GM04504 (cell line): ENCODE measurements around the gene CAVIN1.
"Not testable (repeated sequence)": the region's sequence is repeated elsewhere in the genome, so short reads cannot be mapped to it uniquely, and the experiment has no call there.

Experiments
- DNase-seq: peaks from one replicate; pipeline ENCODE4 v3.0.0-alpha.2; 2012; ENCODE audit warnings: low read depth

CAVIN1 gene

DNA sequence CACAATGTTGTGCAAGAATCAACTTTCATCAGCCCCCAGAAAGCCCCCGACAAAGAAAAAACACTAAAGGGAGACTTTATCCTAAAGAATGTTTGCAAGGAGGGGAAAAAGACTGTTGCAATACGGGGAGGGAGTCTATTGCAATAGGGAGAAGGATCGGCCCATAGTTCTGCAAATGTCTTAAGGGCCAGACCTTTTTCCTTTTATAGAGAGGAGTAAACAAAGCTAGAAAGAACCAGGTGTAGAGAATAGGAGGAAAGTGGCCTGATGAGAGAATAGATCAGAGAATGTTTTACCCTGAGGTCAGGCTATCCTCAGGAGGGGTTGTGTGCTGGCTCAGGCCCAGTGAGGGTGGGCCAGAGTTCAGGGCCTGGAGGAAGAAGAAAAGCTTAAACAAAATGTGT, 8.7 kb upstream of the CAVIN1 start:
- DNase-seq, result no peak

DNA sequence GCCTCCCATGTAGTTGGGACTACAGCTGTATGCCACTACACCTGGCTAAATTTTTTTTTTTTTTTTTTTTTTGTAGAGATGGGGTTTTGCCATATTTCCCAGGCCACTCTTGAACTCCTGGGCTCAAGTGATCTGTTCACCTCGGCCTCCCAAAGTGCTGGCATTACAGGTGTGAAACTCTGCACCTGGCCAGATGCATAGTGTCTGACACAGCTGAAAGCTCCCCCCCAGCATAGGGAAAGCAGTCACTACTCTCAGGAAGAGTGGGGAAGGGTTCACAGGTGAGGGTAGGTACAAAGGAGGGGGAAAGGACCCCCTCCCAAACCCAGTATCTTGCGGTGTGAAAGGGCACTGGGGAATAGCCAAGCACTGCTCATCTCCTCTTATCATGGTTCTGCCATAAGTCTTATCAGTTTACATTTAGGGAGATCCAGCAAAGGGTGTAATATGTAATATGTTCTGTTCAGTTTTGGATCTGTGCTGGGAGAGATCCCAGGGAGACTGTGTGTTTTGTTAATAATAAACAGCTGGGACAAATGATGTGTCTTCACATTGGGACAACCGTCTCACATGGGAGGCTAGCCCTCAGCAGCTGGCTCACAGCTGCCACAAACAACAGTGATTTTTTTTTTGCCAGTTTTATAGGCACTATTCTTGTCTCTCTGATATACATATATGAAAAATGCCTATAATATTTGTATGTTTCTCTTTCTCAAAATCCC, 6.8 kb upstream of the CAVIN1 start:
- no peak for DNase-seq

DNA sequence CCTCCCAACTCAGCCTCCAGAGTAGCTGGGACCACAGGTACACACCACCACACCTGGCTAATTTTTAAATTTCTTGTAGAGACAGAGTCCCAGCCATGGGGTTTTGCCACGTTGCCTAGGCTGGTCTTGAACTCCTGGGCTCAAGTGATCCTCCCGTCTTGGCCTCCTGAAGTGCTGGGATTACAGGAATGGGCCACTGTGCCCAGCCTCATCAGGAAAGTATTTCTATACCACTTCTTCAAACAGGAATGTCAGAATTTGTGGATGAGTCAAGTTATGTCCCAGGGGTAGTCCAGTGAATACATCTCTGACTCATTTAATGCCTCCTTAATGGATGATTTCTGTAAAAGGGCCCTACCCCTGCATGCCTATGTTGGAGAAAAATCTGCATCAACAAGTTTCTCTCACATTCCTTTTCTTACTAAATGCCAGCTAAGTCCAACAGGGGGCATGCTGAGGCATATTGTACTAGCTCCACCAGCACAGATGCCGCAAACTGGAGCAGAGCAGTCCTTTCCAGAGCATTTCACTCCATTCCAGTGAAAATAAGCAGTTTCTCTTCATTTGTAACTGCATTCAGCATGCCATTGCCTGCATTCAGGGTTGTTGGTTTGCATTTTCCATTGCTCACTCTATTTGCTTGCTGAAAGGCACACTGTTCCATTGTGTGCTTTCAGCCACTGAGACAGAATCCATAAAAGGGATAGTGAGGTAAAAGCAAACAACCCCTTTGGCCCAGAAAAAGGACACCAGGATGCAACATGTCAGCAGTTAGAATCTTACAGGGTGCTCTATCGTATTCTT, 5.3 kb upstream of the CAVIN1 start:
- peak; percentile 95 for DNase-seq

DNA sequence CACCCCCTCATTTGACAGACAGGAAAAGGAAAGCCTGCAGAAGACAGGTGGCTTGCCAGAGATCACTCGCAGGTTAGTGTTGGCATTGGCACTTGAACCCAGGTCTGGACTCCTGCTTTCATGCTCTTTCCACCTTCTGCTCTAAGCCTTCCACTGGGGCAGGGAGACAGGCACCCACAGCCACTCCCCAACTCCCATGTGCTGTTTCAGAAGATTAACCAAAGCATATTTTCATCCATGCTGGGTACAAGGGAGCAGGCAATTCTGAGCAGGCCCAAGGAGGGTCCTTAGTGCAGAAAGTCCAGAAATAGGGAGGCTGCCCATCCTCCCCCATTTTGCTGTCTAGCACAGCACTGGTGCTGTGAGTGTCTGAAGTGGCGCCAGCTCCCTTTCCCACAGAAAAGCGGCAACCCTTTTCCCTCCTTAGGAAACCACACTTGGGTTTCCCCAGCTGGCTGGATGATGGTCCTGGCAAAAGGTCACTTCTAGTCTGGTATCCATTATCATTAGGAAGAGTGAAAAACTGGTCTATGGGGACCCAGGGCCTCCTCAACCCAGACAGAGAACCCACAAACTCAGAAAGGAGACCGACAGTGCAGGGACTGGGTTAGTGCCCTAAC, 2.0 kb upstream of the CAVIN1 start:
- DNase-seq, result no peak

DNA sequence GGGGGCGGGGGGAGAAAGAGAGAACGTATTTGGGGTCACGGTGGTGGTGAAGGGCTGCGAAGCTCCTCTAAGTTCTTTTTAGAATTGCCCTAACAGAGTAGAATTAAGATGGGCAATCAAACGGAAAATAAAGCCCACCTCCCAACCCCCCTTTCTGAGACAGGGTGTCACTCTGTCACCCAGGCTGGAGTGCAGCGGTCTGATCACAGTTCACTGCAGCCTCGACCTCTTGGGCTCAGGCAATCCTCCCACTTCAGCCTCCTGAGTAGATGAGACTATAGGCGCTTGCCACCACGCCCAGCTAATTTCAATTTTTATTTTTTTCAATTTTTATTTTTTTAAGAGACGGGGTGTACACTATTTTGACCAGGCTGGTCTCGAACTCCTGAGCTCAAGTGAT, 710 bp upstream of the CAVIN1 start:
- no peak for DNase-seq

DNA sequence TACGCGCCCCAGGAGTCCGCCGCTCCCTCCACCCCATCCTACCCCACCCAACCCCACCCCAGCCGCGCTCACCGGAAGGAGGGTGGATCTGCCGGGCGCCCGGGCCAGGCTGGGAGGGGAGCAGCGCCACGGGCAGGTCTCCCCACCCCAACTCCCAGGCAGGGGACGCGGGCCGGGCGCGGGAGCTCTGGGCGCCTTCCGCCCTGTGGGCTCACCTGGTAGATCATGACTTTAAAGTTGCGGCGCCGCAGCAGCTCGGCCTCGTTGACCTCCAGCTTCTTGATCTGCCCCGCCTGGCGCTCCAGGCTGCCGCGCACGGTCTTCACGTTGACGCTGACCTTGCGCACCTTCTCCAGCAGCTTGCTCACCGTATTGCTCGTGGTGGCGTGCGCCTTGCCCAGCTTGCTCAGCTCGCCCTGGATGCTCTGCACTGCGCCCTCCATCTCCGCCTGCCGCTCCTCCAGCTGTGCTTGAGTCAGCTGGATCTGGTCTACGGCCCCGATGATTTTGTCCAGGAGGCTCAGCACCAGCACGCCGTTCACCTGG, 571 bp downstream of the CAVIN1 start:
- no peak for DNase-seq

DNA sequence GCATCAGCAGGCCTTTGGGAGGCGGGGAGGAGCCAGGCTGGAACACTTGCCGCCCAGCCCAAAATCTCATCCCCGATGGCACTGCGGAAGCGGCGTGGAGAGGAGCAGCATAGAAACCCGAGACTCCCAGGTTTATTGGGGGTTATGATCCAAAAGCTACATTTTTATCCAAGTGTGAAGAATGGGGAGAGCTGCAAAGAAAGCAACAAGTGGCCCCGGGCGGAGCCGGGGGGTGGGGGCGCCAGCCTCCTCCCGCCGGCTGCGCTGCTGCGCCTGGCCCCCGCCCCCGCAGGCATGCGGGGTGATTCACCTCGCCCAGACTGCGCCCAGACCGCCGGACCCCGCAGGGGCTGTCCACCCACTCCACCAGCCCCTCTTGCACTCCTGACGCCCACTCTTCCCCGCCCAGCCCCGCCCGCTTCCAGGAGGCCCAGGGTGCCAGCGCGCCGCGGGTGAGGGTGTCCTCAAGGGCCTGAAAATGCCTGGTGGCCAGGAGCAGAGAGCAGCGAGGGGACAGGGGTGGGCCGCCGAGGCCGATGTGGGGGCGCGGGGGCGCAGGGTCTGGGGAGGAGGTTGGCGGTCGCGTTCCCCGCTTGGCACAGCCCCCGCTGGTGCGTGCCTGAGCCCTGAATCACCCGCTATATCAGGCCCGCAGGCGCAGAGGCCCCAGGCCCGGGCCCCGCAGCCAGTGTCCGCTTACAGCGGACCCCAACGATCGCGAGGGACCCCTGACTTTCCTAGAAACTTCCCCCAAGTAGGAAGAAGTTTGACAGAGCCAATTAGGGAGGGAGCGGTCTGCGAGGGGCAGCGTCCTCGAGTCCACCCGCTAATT, 1.3 kb downstream of the CAVIN1 start:
- no peak for DNase-seq

DNA sequence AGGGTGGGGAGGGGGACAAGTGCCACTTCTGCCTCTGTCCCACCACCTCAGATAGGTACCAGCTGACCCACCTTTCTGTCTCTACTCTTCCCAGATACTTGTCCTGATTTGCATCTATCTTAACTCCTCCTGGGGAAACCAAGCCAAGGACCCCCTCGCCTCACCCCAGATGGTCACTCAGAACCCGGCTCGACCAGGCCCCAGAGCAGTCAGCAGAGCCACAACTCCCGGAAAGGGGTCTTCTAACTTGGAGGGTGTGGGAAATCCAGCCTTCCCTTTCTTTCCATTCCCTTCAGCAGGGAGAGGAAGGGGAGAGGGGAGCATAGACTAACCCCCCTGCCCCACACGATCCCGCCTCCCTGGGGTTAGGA, 1.9 kb downstream of the CAVIN1 start:
- DNase-seq, result no peak

DNA sequence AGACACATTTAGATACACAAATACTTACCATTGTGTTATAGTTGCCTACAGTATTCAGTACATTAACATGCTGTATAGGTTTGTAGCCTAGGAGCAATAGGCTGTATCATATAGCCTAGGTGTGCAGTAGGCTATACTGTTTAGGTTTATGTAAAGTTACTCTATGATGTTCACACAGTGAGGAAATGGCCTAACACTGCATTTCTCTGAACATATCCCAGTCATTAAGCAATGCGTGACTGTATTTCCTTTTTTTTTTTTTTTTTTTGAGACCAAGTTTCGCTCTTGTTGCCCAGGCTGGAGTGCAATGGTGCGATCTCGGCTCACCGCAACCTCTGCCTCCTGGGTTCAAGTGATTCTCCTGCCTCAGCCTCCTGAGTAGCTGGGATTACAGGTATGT, 5.1 kb downstream of the CAVIN1 start:
- not testable (repeated sequence) for DNase-seq

DNA sequence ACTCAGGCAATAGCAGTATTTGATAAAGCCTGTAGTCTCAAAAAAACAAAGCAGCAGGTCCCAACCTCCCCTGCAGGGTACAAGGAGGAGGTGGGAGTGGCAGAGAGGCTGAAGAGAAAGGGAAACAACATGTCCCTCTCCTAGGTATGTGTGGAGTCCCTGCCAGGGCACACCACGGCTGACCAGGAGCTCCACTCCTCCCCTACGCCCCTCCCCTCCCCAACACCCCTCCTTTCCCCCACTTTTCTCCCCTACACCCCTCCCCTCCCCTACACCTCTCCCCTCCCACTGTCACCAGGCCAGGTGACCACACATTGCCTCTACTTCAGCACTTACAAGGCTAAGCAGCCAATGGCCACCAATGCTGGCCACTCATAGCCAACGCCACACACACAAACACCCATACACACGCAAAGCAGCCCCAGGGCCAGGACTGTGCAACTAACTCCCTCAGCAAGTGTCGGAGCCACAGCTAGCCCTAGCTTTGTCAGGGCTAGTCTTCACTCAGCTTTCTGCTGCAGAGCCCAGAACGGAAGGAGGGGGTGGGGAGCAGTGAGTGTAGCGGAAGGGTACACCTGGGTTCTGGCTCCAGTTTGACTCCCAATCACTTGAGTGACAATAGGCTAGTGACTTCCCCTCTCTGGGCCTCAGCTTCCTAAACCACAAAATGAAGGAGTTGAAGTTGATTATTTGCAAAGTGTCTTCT, 8.2 kb downstream of the CAVIN1 start:
- DNase-seq, result no peak

DNA sequence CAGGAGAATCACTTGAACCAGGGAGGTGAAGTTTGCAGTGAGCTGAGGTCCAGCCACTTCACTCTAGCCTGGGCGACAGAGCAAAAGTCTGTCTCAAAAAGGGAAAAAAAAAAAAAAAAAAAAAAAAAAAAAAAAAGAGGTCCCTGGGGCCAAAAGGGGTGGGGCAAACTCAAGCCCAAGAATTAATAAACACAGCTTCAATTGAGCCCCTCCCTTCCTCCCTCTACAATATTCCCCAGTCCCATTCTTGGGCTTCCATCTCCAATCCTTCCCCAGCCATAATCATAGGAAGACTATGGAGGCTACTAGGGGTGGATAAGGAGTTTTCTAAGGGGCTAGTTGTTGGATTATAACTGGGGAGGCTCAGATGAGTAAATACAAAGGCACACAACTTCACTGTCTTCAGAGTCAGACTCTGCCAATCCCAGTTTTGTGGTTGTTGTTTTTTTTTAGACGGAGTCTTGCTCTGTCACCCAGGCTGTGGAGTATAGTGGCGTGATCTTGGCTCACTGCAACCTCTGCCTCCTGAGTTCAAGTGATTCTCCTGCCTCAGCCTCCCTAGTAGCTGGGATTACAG, 9.5 kb downstream of the CAVIN1 start:
- DNase-seq, result no peak

DNA sequence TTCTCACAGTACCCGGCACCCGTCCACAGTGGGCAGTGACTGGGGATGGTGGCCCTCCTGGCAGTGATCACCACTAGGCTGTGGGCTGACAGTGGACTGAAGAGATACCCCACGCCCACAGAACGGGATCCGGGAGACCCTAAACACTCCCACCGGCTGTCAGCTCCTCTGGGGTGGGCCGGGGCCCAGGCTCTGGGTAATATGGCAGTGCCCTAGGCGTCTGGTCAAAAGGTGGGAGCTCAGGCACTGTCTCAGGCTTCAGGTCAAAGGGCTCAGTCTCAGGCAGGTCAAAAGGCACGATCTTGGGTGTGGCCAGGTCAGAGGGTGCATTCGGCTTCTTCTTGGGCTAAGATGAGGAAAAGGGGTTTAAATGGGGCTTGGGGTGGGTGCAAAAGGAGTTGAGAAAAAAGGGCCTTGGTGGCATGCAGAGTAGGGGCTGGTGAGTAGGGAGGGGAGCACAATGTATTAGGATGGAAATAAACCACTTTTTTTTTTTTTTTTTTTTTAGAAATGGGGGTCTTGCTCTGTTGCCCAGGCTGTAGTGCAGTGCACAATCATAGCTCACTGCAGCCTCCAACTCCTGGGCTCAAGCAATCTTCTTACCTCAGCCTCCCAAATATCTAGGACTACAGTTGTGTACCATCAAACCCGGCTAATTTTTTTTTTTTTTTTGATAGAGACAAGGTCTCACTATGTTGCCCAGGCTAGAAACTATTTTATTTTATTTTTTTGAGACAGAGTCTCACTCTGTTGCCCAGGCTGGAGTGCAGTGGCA, 11.0 kb downstream of the CAVIN1 start:
- no peak for DNase-seq

DNA sequence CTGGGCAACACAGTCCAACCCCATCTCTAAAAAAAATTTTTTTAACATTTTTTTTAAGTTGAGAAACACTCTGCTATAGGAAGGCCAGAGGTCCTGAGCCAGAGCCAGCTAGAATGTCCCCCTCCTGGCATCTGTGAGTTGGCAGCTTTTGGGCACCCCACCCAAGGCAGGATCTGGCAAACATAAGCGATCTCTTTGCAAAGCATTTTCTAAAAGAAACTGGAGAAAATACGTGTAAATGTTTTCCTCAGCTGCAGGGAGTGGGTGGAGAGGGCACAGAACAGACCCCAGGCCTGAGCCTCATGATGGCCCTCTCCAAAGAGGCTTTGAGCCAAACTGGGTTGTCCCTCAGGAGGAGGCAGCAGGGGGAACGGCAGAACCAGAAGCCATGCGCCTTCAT, 11.7 kb downstream of the CAVIN1 start:
- no peak for DNase-seq

DNA sequence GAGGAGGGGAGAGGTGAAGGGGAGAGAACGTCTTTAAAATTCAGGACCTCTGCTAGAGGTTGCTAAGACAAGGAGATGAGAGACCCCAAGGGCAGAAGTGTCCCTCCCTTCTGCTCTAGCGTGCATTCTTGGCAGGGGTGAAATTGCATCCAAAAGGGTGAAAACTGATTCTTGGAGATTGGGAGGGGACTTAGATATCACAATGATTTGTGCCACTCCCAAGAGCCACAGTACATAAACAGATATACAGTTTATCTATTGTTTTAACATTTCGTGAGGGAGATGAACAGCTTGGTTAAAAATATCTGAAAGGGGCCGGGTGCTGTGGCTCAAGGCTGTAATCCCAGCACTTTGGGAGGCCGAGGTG, 12.8 kb downstream of the CAVIN1 start:
- no peak for DNase-seq

DNA sequence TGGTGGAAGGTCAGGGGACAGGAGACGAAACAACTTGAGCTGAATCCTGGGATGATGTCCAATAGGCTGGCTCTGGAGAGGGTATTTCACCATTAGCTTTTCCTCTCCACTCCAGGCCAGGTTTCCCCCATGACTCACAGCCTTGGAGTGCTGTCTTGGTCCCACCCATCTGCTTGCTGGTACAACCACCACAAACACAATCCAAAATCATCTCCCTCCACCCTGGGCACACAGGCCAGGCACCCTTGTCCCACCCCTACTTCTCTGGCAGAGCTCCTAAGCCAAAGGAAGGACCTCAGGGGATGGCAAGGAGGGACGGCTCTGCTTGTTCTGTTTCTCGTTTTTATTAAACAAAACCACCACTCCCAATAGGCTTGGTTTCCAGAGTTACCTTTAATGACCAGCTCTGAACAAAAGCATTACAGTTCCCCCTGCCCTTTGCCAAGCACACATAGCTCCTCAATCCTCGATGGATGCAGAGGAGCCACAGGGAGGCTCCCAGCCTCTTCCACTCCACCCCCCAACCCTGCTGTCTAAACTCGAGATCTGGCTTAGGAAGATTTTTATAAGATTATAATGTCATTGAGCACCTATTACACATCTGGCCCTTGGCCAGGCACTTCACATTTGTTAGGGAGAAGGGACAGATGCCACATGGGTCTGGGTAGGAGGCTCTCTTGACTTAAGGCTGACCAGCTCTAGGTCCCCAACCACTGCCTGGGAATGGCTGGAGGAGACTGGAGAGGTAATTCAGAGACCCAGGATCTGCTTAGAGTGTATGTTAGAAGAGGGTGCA, 13.3 kb downstream of the CAVIN1 start:
- peak; percentile 81 for DNase-seq

DNA sequence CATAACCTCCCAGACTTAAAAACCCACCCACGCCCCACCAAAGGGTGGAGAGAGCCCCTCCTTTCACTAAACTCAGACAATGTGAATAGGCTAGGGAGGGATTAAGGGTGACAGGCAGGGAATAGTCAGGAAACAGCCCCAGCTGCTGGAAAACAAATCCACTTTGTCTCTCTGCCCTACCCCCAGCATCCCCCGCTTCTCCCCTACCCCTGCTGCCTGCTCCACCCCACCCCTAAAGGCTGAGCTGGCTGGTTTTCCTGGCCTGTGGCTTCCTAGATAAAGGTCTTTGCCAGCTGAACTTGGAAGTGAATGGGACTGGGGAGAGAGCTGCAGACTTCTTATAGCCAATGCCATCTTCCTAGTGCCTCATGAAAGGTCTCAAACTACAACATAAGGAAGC, 15.0 kb downstream of the CAVIN1 start:
- no peak for DNase-seq

DNA sequence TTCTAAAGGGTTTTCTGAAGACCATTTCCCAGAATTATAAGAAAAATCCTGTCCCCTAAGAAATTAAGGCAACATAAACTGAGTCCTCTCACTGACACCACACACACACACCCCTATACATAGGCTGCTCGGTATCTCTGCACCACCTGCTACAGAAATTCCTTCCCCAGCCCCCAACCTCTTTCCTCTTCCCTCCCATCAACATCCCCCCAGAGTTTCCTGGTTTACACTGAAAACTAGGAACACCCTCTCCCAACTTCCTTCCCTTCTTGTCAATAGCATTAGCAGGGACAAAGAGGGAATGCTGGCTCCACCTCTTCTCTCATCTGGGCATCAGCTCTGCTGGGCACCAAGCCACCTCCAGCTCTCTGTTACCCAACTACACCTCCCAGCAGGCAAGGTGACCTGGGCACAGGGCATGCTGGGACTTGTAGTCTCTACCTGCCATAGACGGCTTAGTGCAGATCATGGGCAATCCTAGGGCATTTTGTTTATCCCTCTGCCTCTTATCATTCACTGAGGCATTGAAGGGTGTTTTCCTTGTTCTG, 15.7 kb downstream of the CAVIN1 start:
- DNase-seq, result no peak

DNA sequence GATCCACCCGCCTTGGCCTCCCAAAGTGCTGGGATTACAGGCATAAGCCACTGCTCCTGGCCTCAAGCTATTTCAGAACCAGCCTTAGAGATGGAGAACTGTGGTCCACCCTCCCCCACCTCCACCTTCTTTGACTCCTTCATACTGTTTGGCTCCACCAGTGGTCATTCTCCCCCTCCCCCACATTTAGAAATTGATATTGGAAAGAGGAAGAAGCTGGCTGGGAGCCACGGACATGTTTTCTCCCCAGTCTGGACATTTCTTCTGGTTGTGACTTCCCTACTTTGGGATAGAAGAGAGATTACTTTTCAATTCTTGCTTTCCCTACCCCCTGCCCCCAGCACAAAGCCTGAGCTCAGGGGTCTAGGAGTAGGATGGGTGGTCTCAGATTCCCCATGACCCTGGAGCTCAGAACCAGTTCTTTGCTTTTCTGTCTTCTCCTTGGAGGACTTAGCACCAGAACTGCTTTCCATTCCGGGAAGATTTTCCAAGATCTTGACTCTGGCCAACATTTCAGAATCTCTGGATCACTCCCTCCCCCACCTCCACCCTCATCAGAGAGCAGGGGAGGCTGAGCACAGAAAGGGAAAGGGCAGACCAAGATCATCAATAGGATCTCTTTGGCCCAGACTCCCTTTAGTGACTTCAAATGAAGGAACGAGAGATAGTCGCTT, 16.3 kb downstream of the CAVIN1 start:
- DNase-seq, result no peak
